Skeletal muscle satellite cell (primary cell): Measurements from ENCODE around the gene THSD1.
A peak's percentile ranks its signal among the peaks of the same experiment; 100 is the strongest.
"Not testable (repeated sequence)": the region's sequence is repeated elsewhere in the genome, so short reads cannot be mapped to it uniquely, and the experiment has no call there.

ENCODE experiments used
- H3K27me3 ChIP-seq: 2 replicates; pipeline ENCODE4 v1.7.0; 2013; ENCODE audit warnings: low read length; ENCODE audit not compliant: control insufficient read depth, insufficient read depth
- H3K36me3 ChIP-seq: 2 replicates; pipeline ENCODE4 v1.7.0; 2013; ENCODE audit warnings: mild to moderate bottlenecking, control low read depth, low read length; ENCODE audit not compliant: insufficient read depth
- H3K4me1 ChIP-seq: 2 replicates; pipeline ENCODE4 v1.7.0; 2013; ENCODE audit warnings: low read length; ENCODE audit not compliant: control insufficient read depth, insufficient read depth
- H3K4me2 ChIP-seq: 2 replicates; pipeline ENCODE4 v1.7.0; 2013; ENCODE audit warnings: mild to moderate bottlenecking, low read length
- H3K4me3 ChIP-seq: 2 replicates; pipeline ENCODE4 v1.7.0; 2013; ENCODE audit warnings: low read length
- H3K9ac ChIP-seq: 2 replicates; pipeline ENCODE4 v1.7.0; 2013; ENCODE audit warnings: mild to moderate bottlenecking, low read depth, low read length, moderate library complexity
- H3K9me3 ChIP-seq: replicated peaks from 2 replicates; pipeline ENCODE4 v1.7.0; 2013; ENCODE audit warnings: mild to moderate bottlenecking, control low read depth, low read length

THSD1 gene

GRCh38 chr13:52407436-52407835 is 1.5 kb upstream of the THSD1 start:
- H3K36me3 ChIP-seq, H3K27me3 ChIP-seq, H3K4me2 ChIP-seq, H3K9me3 ChIP-seq, H3K4me3 ChIP-seq, H3K9ac ChIP-seq: not testable (repeated sequence)
- peaks cover 29% of the 10 kb centered on the region for H3K4me1 ChIP-seq

- Histone ChIP-seq H3K4me1 (peaks cover 23% of the 10 kb centered on the region), H3K4me2 (peak overlapping the region; percentile 99), H3K9ac (peak overlapping the region; percentile 83), H3K27me3 (no peaks in the 10 kb centered on the region), H3K9me3 (no peaks in the 10 kb centered on the region), H3K36me3 (peaks cover 3% of the 10 kb centered on the region), H3K4me3 (no peak overlapping the region)
These were observed 657 bp upstream of the THSD1 start for GRCh38 chr13:52406629-52407028.

- Histone ChIP-seq H3K27me3 (no peaks in the 10 kb centered on the region), H3K4me2 (peak overlapping the region; percentile 99), H3K36me3 (no peaks in the 10 kb centered on the region), H3K9me3 (no peaks in the 10 kb centered on the region), H3K4me3 (peak overlapping the region; percentile 88), H3K4me1 (peaks cover 18% of the 10 kb centered on the region), H3K9ac (peak overlapping the region; percentile 83)
These were observed 604 bp downstream of the THSD1 start for GRCh38 chr13:52405369-52405766.

- Histone ChIP-seq H3K4me1 (peaks cover 5% of the 10 kb centered on the region), H3K4me3 (no peak overlapping the region), H3K9ac (no peak overlapping the region), H3K27me3 (no peaks in the 10 kb centered on the region), H3K9me3 (no peaks in the 10 kb centered on the region), H3K4me2 (no peak overlapping the region), H3K36me3 (peaks cover 16% of the 10 kb centered on the region)
These were observed 6.3 kb downstream of the THSD1 start for GRCh38 chr13:52399708-52400107.

GRCh38 chr13:52399046-52399445 is 6.9 kb downstream of the THSD1 start:
- Histone ChIP-seq H3K4me3 (no peak overlapping the region), H3K36me3 (peaks cover 16% of the 10 kb centered on the region), H3K27me3 (no peaks in the 10 kb centered on the region), H3K4me1 (peaks cover under 1% of the 10 kb centered on the region), H3K9ac (no peak overlapping the region), H3K9me3 (no peaks in the 10 kb centered on the region), H3K4me2 (no peak overlapping the region)

GRCh38 chr13:52395704-52396103 is 10.3 kb downstream of the THSD1 start:
- Histone ChIP-seq H3K9me3 (no peaks in the 10 kb centered on the region), H3K4me3 (no peak overlapping the region), H3K27me3 (no peaks in the 10 kb centered on the region), H3K36me3 (peaks cover 16% of the 10 kb centered on the region), H3K4me1 (peaks cover 6% of the 10 kb centered on the region), H3K9ac (no peak overlapping the region), H3K4me2 (no peak overlapping the region)

- no peaks in the 10 kb centered on the region for H3K9me3 ChIP-seq
- H3K4me3 ChIP-seq = no peak overlapping the region
- H3K36me3 ChIP-seq = peaks cover 16% of the 10 kb centered on the region
- peaks cover 6% of the 10 kb centered on the region for H3K4me1 ChIP-seq
- no peak overlapping the region for H3K4me2 ChIP-seq
- H3K9ac ChIP-seq = no peak overlapping the region
- H3K27me3 ChIP-seq = no peaks in the 10 kb centered on the region
These were observed 11.4 kb downstream of the THSD1 start for GRCh38 chr13:52394586-52394985.

- Histone ChIP-seq H3K9ac (no peak overlapping the region), H3K27me3 (no peaks in the 10 kb centered on the region), H3K4me1 (peaks cover 6% of the 10 kb centered on the region), H3K36me3 (peaks cover 16% of the 10 kb centered on the region), H3K4me2 (no peak overlapping the region), H3K4me3 (no peak overlapping the region), H3K9me3 (no peaks in the 10 kb centered on the region)
These were observed 12.2 kb downstream of the THSD1 start for GRCh38 chr13:52393572-52394357.

- Histone ChIP-seq H3K36me3 (peaks cover 9% of the 10 kb centered on the region), H3K27me3 (no peaks in the 10 kb centered on the region), H3K9me3 (no peaks in the 10 kb centered on the region), H3K4me3 (no peak overlapping the region), H3K9ac (no peak overlapping the region), H3K4me2 (no peak overlapping the region), H3K4me1 (no peaks in the 10 kb centered on the region)
These were observed 18.3 kb downstream of the THSD1 start for GRCh38 chr13:52387721-52388120.

GRCh38 chr13:52385870-52386269 is 20.1 kb downstream of the THSD1 start:
- H3K27me3 ChIP-seq = no peaks in the 10 kb centered on the region
- no peak overlapping the region for H3K9ac ChIP-seq
- peaks cover 9% of the 10 kb centered on the region for H3K36me3 ChIP-seq
- H3K4me3 ChIP-seq = no peak overlapping the region
- H3K4me1 ChIP-seq = no peaks in the 10 kb centered on the region
- no peaks in the 10 kb centered on the region for H3K9me3 ChIP-seq
- H3K4me2 ChIP-seq = no peak overlapping the region

GRCh38 chr13:52383366-52383765 is 22.6 kb downstream of the THSD1 start:
- Histone ChIP-seq H3K4me3 (no peak overlapping the region), H3K4me2 (no peak overlapping the region), H3K9ac (no peak overlapping the region), H3K36me3 (peaks cover 15% of the 10 kb centered on the region), H3K27me3 (no peaks in the 10 kb centered on the region), H3K4me1 (peaks cover 2% of the 10 kb centered on the region), H3K9me3 (no peaks in the 10 kb centered on the region)

- Histone ChIP-seq H3K4me2 (no peak overlapping the region), H3K9me3 (no peaks in the 10 kb centered on the region), H3K9ac (no peak overlapping the region), H3K36me3 (peaks cover 16% of the 10 kb centered on the region), H3K27me3 (no peaks in the 10 kb centered on the region), H3K4me3 (no peak overlapping the region), H3K4me1 (peaks cover 14% of the 10 kb centered on the region)
These were observed 27.7 kb downstream of the THSD1 start for GRCh38 chr13:52378312-52378711.
